ENCODE data around the gene UBFD1. TPM values are rescaled to one million over a fixed set of nuclear protein-coding genes. Genes with fewer than 3 reads are reported as not detected.
"Not testable (repeated sequence)": the region's sequence is repeated elsewhere in the genome, so short reads cannot be mapped to it uniquely, and the experiment has no call there.

UBFD1 gene
- total RNA-seq, 1 experiment from 2014 or later = 101 TPM

- DNase-seq (ENCODE audit: low spot score) = no peak
- in situ Hi-C loops (cut with HindIII; ENCODE audit: low sequenced_read_pairs) = no loop called here
These were observed 36.7 kb downstream of the UBFD1 start for GRCh38 chr16:23594186-23594585.

- DNase-seq (ENCODE audit: low spot score) = peak; percentile 5
- in situ Hi-C loops (cut with HindIII; ENCODE audit: low sequenced_read_pairs) = no loop called here
These were observed 37.9 kb downstream of the UBFD1 start for GRCh38 chr16:23595246-23595950.

- in situ Hi-C loops (cut with HindIII; ENCODE audit: low sequenced_read_pairs) = no loop called here
- peak; percentile 88 for DNase-seq (ENCODE audit: low spot score)
These were observed 38.6 kb downstream of the UBFD1 start, which contains the start of gene NDUFAB1 for GRCh38 chr16:23595951-23596720. Gene NDUFAB1 (minus strand): TSS chr16:23596316. CDS start chr16:23596290, 26 bp downstream.

GRCh38 chr16:23597003-23597756, 39.7 kb downstream of the UBFD1 start:
- DNase-seq (ENCODE audit: low spot score) = peak; percentile 40
- in situ Hi-C loops (cut with HindIII; ENCODE audit: low sequenced_read_pairs) = no loop called here

- in situ Hi-C loops (cut with HindIII; ENCODE audit: low sequenced_read_pairs) = no loop called here
- no peak for DNase-seq (ENCODE audit: low spot score)
These were observed 50.2 kb downstream of the UBFD1 start for GRCh38 chr16:23607726-23608125.

GRCh38 chr16:23608194-23608593, 50.7 kb downstream of the UBFD1 start:
- in situ Hi-C loops (cut with HindIII; ENCODE audit: low sequenced_read_pairs) = no loop called here
- no peak for DNase-seq (ENCODE audit: low spot score)

GRCh38 chr16:23609929-23610328, 52.4 kb downstream of the UBFD1 start:
- no peak for DNase-seq (ENCODE audit: low spot score)
- in situ Hi-C loops (cut with HindIII; ENCODE audit: low sequenced_read_pairs) = no loop called here

- DNase-seq (ENCODE audit: low spot score); in situ Hi-C loops (cut with HindIII; ENCODE audit: low sequenced_read_pairs): not testable (repeated sequence)
These were observed 53.4 kb downstream of the UBFD1 start for GRCh38 chr16:23610905-23611304.

- no peak for DNase-seq (ENCODE audit: low spot score)
- in situ Hi-C loops (cut with HindIII; ENCODE audit: low sequenced_read_pairs) = no loop called here
These were observed 54.4 kb downstream of the UBFD1 start for GRCh38 chr16:23611936-23612335.

GRCh38 chr16:23615805-23616204, 58.3 kb downstream of the UBFD1 start:
- no peak for DNase-seq (ENCODE audit: low spot score)
- in situ Hi-C loops (cut with HindIII; ENCODE audit: low sequenced_read_pairs) = no loop called here

Other genes starting within 250 kb of the UBFD1 start
- 13.3 and 16.4 TPM in 2 replicates for gene COG7, start 104.5 kb upstream of the UBFD1 start, total RNA-seq (2014; rRNA removed; shearing (Covaris generic))
- gene GGA2, start 47.2 kb upstream of the UBFD1 start, total RNA-seq (2014; rRNA removed; shearing (Covaris generic)) = 54.8 and 56.2 TPM in 2 replicates
- 34.2 and 49.8 TPM in 2 replicates for gene EARS2, start 377 bp upstream of the UBFD1 start, total RNA-seq (2014; rRNA removed; shearing (Covaris generic))
- 117 and 147 TPM in 2 replicates for gene NDUFAB1, start 38.6 kb downstream of the UBFD1 start, total RNA-seq (2014; rRNA removed; shearing (Covaris generic))
- 14.0 and 33.3 TPM in 2 replicates for gene PALB2, start 83.6 kb downstream of the UBFD1 start, total RNA-seq (2014; rRNA removed; shearing (Covaris generic))
- gene DCTN5, start 83.7 kb downstream of the UBFD1 start, total RNA-seq (2014; rRNA removed; shearing (Covaris generic)) = 69.0 and 95.5 TPM in 2 replicates
- 34.7 and 54.4 TPM in 2 replicates for gene PLK1, start 121.2 kb downstream of the UBFD1 start, total RNA-seq (2014; rRNA removed; shearing (Covaris generic))
- gene ERN2, start 155.5 kb downstream of the UBFD1 start, total RNA-seq (2014; rRNA removed; shearing (Covaris generic)) = 0.37 and 3.3 TPM in 2 replicates
- gene CHP2, start 197.3 kb downstream of the UBFD1 start, total RNA-seq (2014; rRNA removed; shearing (Covaris generic)) = not detected in 2 replicates

Data from G401 (cell line).